A172 (cell line): Measurements from ENCODE around the gene ESYT2. TPM values are rescaled to one million over a fixed set of nuclear protein-coding genes. Genes with fewer than 3 reads are reported as not detected.

Experiments used
- DNase-seq: peaks from one replicate; pipeline ENCODE4 v3.0.0-alpha.2; 2015; ENCODE audit warnings: low spot score
- total RNA-seq: library from RNA; depleted of rRNA; stranded (reverse); fragments of >200 nt; shearing (Covaris generic); gene quantifications from 2 replicates; pipeline ENCODE4 v1.2.3, GENCODE V29; 2014

The ESYT2 gene
- total RNA-seq, 1 experiment from 2014 or later, result 48.4 TPM

- no peak for DNase-seq
Measured at GRCh38 chr7:158746957-158747356, 82.4 kb downstream of the ESYT2 start.

DNA sequence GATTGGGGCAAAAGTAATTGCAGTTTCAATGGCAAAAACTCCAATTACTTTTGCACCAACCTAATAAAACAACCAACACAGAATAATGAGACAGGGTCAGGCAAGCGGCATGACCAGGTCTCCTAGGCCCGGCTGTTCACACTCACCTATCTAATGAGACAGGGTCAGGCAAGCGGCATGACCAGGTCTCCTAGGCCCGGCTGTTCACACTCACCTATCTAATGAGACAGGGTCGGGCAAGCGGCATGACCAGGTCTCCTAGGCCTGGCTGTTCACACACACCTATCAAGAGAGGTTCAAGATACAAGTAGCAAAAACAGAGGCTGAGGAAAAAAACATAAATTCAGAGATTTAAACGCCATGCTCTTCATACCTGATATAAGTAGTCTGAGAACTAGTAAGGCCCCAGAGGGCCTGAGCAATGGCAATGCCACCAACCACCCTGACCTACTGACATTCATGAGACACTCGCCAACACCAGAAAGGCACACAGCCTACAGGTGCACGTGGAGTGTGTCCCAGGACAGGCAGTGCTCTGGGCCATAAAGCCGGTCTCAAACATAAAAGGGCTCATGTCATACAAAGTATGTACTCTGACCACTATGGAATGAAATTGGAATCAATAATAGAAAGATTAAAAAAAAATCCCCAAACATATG lies 84.1 kb downstream of the ESYT2 start:
- DNase-seq, result no peak

DNA sequence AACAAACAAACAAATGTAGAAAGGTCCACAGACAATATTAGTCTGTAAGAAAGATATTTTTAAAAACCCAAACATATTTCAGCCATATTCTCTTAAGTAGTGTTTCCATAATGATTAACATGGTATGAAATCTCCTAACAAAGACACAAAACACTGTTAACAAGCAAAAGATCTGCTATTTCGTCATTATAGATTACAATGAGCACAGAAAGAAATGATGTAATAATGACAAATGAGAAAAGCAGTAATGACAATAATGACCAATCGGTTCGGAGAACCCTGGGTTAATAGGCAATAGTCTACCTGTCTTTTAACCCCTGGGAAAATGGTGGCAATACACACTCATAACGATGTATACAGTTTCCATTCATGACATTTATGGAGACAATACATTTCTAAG lies 85.2 kb downstream of the ESYT2 start:
- DNase-seq, result no peak

GRCh38 chr7:158743219-158743618 lies 86.1 kb downstream of the ESYT2 start:
- no peak for DNase-seq

GRCh38 chr7:158742065-158742821 lies 87.1 kb downstream of the ESYT2 start:
- DNase-seq, result no peak

- DNase-seq, result no peak
Measured at GRCh38 chr7:158741294-158741666, 88.0 kb downstream of the ESYT2 start.

DNA sequence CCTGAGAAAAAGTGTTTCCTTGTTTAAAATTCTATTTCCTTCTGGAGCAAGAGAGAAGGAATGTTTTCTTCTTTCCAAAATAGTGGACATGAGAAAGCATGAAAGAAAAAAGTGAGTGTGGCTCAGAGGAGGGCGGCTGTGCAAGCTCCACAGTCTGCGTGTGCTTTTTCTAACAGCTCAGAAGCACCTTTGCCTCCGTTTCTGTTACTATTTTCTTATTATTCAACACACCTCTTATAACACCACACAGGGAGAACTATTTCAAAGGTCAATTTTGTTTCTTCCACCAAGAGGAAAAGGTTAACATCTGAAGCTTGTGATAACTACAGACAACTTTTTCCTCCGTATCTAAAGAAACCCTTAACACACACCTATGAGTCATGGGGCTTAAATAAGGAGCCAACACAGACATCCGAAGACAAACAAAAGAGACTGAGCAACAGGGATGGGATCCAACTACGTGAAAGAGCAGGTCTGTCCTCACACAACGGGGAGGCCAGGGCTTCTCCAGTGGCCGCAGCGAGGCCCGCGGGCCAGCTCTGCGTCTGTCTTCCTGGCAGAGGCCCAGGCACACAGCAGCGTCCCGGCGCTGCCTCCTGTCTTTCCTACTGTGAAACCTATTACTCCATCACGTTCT lies 88.5 kb downstream of the ESYT2 start:
- DNase-seq, result peak; percentile 87

- peak; percentile 88 for DNase-seq
Measured at GRCh38 chr7:158740013-158740656, 89.2 kb downstream of the ESYT2 start.

DNA sequence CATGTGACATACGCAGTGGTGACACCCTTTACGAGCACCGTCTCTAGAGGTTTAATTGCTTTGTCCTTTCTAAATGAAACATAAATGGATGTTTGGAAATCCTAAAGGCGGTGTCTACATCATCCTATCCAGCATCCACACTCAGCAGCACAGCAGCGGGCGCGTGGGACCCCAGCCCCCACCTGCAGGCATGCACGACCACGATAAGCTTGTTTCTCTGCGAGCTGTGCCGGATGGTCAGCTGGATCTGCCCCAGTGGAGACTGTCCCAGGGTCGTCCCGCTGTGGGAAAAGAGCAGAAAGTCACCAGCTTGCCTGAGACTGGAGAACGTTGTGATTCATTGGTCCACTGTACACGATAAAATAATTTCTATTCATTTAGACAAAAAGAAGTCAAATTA lies 90.5 kb downstream of the ESYT2 start:
- DNase-seq, result no peak

GRCh38 chr7:158737064-158737695 lies 92.1 kb downstream of the ESYT2 start:
- no peak for DNase-seq

- DNase-seq, result no peak
Measured at GRCh38 chr7:158735935-158736334, 93.4 kb downstream of the ESYT2 start.

- DNase-seq, result peak; percentile 89
Measured at GRCh38 chr7:158734861-158735260, 94.4 kb downstream of the ESYT2 start.

- no peak for DNase-seq
Measured at GRCh38 chr7:158733775-158734494, 95.4 kb downstream of the ESYT2 start.

DNA sequence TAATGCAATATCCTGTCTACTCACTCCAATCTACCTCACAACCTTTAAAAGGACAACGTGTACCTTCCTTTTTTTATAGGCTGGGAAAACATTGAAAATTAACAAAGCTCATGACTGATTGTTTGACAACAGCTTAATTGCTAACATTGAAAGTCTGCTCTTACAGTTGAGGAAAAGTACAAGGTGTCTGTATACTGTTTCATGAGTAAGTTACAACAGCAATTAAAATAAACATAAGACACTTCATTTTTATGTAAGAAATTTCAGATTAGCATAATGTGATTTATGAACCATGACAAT lies 96.1 kb downstream of the ESYT2 start:
- no peak for DNase-seq

GRCh38 chr7:158732494-158733219 lies 96.7 kb downstream of the ESYT2 start:
- DNase-seq, result no peak

- DNase-seq, result no peak
Measured at GRCh38 chr7:158731761-158732160, 97.5 kb downstream of the ESYT2 start.

DNA sequence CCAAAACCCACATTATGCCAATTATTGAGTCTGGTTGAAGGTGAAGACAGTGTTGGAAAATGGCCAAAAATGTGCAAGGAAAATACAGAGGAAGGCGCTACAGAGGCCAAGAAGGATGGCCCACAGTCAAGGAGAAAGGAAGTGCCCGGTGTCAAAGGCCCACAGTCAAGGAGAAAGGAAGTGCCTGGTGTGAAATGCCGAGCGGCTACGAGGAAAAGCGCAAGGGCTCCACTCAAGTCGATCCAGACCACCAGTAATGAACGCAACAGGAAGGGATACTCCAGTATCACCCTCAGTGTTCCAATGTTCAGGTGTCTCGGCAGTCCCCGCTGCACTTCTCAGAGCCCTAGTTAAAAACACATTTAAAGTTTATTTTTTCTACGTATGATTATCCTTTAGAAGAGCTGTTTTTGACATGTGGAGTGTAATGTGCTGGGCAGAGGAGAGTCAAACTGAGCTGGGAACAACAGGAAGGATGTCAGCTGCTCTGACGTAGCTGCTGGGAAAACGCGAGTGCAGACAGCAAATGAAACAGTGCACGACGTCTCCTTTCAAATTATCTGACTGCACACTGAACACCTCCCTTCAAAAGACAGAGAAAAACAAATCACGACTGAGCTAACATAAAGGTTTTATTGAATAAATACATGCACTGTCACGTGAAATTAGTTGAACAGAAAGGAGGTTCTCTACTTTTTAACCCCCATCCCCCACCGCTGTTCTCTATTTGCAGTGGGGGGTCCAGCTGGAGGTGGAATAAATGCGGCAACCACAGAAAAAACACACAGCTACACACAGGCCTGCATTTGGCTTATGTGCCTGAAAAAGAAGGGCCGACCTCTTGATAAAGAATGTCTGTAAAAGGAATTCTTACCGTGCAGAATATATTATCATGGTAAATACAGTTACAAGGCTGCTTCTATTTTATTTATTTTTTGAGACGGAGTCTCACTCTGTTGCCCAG lies 98.6 kb downstream of the ESYT2 start:
- no peak for DNase-seq

- no peak for DNase-seq
Measured at GRCh38 chr7:158729646-158730382, 99.5 kb downstream of the ESYT2 start.
